ENCODE results near the gene MLLT6.

Gene MLLT6

GRCh38 chr17:38741921-38742410 lies 36.9 kb downstream of the MLLT6 start:
- DNase-seq (ENCODE audit: low read depth in 2 of 2) = no peak

- no peak for DNase-seq (ENCODE audit: low read depth in 2 of 2)
Measured at GRCh38 chr17:38742411-38743308, 37.6 kb downstream of the MLLT6 start.

- no peak for DNase-seq (ENCODE audit: low read depth in 2 of 2)
Measured at GRCh38 chr17:38743556-38744171, 38.6 kb downstream of the MLLT6 start.

DNA sequence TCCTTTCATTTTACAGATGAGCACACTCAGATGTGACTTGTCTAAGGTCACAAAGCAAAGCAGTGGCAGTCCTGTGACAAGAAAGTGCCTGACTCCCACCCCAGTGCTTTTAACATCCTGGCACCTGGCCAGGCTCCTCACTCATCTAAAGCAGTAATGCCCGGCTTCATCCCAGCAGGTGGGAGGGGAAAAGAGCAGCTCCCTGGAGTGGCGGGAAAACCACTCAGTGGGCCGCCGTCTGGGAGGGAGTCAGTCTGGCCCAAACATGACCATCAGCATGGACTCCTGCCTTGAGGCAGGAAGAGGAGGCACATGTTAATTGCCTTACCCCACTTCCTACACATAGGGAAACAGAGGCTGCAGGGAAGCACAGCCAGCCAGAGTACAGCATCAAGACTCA lies 40.5 kb downstream of the MLLT6 start:
- DNase-seq (ENCODE audit: low read depth in 2 of 2) = no peak

- no peak for DNase-seq (ENCODE audit: low read depth in 2 of 2)
Measured at GRCh38 chr17:38746004-38746848, 41.2 kb downstream of the MLLT6 start.

- no peak for DNase-seq (ENCODE audit: low read depth in 2 of 2)
Measured at GRCh38 chr17:38746849-38747462, 41.9 kb downstream of the MLLT6 start.

DNA sequence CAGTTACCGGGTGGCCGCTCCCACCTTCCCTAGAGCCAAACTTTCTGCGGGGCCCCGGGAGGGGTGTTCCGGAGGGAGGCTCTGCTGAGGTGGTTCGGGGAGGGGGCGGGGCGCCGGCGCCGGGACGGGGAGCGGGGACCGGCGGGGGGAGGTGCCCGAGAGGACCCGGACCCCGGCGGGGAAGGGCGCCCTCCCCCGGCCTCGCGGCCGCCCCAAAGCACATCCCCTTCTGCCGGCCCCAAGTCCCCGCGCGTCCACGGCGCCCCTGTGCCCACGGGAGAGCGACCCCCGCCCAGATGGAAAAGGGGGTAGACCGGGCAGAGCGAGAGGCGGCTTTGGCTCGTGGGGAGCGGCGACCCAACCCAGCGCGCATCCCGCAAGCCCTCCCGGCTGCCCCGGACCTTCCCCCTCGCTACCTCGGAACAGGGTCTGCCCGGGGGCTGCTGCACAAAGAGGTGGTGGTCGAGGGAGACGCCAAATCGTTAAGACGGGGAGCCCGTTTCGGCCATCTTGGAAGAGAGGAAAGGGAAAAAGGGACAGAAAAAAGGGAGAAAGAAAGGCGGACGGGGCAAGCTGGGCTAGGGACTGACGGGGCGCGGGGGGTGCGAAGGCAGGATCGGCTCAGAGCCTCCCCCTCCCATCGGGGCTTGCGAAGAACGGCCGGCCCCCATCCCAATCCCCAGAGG lies 42.5 kb downstream of the MLLT6 start:
- DNase-seq (ENCODE audit: low read depth in 2 of 2) = no peak

DNA sequence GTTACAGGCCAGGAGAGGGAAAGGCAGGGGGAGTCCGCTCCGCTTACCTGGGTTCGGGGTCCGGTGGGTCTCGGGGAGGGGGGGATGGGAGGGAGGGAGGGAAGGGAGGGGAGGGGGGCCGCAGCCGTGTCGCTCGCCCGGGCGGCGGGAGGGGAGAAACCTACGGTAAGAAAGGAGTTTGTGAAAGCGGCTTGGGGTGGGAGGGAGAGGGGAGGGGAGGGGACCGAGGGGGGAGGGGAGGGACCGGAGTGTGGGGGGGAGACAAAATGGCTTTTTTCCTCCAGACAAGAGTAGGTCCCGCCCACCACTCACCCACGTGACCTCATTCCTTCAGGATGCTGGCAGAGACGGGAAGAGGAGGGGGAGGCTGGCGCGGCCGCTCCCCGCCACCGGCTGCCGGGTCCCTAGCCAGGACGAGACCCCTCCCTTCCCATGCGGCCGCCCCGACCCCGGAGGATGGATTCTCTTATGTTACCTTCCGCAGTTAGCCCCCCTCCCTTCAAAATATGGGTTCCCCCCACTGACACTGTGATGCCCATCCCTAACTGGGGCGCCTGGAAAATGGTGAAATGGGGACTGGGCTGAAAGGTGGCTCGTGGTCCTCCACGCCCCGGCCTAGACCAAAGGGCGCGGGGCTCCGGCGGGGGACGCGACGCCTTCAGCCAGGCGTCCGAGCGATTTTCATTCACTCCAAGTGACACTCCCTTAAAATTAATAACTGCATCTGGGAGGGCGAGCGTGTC lies 43.2 kb downstream of the MLLT6 start, which contains the start of gene PCGF2:
PCGF2 (minus strand) TSS at position 188 of the 743 bp plus-strand sequence. CDS start 7,934 bp downstream, outside the sequence.
- DNase-seq (ENCODE audit: low read depth in 2 of 2) = no peak

GRCh38 chr17:38748892-38749222 lies 43.8 kb downstream of the MLLT6 start:
- no peak for DNase-seq (ENCODE audit: low read depth in 2 of 2)

GRCh38 chr17:38749223-38750043 lies 44.4 kb downstream of the MLLT6 start:
- DNase-seq (ENCODE audit: low read depth in 2 of 2) = no peak

DNA sequence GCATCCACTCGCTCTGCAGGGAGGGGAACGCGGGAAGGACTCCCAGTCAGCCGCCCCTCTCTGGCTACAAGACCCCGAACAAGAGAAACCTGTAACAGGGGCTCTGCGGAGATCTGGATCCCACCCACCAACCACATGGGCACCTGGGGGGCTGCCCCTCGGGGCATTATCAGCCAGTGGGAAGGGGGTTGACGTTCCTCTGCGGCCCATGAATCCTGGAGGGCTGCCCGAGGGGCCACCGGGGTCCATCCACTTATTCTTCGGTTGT lies 44.9 kb downstream of the MLLT6 start:
- no peak for DNase-seq (ENCODE audit: low read depth in 2 of 2)

DNA sequence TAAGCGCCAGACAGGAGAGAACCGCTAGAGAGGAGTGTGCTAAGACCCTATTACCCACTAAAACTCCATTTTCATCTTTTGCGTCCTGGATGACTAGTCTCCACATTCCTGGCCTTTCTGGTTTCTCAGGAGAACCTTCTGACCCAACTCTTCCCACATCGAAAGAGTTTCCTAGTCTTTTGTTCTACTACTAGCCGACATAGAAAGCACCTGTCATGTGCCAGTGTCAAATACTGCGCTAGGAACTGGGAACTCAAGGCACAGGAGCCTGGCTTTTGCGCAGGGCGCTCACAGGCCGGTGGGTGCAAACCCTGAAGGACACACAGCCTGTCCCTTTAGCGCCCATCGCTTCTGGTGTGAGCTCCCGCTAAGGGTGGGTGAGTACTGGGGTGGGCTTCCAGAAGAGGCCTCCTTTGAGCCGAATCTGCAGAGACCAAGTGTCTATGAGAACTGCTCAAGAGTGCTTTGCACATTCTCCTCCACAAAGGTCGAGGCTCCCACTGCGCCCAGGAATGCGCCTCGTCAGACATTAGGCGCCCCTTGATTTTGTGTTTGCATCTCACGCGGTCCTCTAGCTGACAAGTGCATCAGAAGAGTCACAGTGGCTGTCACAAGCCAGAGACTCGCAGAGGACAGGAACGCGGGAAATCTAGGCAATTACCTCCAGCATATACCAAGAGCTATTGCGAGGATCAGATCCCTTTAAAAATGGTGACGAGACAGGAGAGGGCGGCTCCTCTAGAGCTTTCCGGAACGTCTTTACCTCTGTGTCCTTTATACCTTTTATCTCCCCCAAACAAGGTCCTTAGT lies 45.4 kb downstream of the MLLT6 start:
- no peak for DNase-seq (ENCODE audit: low read depth in 2 of 2)

DNA sequence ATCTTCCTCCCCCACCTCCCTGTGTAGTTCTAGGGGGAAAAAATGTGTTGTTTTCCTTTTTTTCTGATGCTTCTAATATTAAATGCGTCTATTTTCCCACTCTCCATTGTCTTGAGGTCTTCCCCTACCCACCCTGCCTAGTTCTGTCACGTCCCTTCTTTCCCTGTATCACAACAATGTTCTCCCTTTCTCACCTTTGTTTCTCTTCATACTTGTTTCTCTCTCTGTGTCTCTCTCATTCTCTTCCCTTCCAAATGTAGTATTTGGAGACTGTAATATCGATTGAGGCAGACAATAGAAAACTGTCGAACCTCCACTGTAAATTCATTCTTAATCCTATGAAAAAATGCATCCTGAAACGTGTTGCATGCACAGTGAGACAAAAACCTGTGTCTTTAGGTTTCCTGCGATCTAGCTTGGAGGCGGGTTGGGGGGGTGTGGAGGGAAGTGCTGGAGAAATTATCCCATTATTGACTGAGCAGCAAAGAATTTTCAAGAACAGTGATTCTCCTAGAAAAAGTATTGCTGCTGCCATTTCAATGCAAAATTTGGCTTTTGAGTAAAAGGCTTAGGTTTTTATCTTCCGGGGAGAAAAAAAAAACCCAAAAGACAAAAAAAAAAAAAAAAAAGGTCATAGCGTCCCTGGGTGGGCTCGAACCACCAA lies 46.2 kb downstream of the MLLT6 start:
- DNase-seq (ENCODE audit: low read depth in 2 of 2) = no peak

DNA sequence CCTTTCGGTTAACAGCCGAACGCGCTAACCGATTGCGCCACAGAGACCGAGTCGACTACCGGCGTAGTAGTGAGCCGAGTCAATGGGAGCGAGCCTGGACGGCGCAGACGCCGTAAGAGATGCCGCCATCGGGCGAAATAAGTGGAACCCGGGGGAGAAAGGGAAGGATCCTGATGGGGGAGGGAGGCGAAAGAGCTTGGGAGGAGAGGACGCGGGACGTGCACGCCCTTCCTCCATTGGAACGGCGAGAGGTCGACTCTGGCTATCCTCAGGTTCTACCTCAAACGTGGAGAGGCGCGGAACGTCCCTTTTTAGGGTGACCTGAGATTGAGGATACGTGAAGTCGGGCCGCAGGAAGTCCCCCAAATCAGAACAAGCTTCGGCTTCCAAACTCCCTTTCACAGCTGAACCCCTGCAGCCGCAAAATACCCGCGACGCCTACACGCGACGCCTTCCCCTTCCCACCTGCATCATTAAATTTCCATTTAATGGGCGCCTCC lies 46.8 kb downstream of the MLLT6 start:
- DNase-seq (ENCODE audit: low read depth in 2 of 2) = peak; percentile 54 to 64

DNA sequence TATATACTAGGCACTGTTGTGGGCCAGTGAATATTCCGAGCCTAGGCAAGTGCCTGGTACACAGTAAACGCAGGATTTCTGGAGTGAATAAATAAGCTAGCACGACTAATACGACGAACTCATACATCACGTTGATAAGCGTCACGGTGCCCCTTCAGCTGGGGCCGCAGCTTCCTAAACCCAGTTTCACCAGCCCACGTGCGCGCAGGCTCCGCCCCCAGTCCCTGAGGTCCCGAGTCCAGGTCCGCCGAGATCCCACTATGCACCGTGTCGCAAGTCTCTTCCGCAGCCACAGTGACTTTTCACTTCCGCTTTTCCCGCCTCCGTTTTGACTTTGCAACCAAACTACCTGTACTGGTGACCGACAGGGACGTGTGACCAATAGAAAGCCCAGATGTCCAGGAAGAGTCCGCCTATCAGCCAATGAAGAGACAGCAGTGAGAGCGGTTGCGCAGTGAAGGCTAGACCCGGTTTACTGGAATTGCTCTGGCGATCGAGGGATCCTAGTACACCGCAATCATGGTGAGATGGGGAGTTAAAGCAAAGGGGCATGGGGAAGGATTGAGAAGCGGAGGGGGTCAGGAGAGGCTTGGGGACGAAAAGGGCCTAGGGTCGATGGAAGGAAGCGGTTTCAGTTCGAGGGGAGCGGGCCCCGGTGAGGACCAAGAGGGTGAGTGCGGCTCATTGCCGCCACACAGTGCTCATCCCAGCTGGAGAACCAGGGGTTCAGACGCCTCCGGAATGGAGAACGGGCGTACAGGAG lies 47.4 kb downstream of the MLLT6 start, which contains the start of gene PSMB3:
PSMB3 (plus strand) TSS at position 434 of the 763 bp plus-strand sequence; CDS start at position 520, 86 bp downstream.
- peak; percentile 97 to 98 for DNase-seq (ENCODE audit: low read depth in 2 of 2)

DNA sequence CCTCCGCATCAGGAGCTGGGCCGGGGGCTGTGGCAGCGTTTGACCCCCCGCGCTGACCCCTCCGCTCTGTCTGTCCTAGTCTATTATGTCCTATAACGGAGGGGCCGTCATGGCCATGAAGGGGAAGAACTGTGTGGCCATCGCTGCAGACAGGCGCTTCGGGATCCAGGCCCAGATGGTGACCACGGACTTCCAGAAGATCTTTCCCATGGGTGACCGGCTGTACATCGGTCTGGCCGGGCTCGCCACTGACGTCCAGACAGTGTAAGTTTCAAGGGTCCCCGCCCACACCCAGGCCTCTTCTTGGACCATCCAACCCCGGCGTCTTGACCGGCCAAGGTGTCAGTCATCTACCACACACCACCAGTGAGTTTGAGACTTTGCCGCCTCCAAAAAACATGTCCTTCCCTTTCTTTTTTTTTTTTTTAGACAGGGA lies 48.0 kb downstream of the MLLT6 start:
- DNase-seq (ENCODE audit: low read depth in 2 of 2) = no peak

GRCh38 chr17:38761612-38762011 lies 56.5 kb downstream of the MLLT6 start:
- no peak for DNase-seq (ENCODE audit: low read depth in 2 of 2)

All from stimulated activated CD8-positive, alpha-beta memory T cell treated with anti-CD3 and anti-CD28 coated beads, Interleukin-15, amount 100 ng/mL, for 48 hours (primary cell).